ENCODE results near the gene UTP4.

The UTP4 gene

GRCh38 chr16:69106491-69107315, 25.7 kb upstream of the UTP4 start:
- TF ChIP-seq, protein P1, sequence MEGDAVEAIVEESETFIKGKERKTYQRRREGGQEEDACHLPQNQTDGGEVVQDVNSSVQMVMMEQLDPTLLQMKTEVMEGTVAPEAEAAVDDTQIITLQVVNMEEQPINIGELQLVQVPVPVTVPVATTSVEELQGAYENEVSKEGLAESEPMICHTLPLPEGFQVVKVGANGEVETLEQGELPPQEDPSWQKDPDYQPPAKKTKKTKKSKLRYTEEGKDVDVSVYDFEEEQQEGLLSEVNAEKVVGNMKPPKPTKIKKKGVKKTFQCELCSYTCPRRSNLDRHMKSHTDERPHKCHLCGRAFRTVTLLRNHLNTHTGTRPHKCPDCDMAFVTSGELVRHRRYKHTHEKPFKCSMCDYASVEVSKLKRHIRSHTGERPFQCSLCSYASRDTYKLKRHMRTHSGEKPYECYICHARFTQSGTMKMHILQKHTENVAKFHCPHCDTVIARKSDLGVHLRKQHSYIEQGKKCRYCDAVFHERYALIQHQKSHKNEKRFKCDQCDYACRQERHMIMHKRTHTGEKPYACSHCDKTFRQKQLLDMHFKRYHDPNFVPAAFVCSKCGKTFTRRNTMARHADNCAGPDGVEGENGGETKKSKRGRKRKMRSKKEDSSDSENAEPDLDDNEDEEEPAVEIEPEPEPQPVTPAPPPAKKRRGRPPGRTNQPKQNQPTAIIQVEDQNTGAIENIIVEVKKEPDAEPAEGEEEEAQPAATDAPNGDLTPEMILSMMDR (conservative IDR thresholded peaks at IDR 0.05) = no peak
- H3K27ac ChIP-seq = peak overlapping the region; percentile 45; the same call in 1 of the 2 replicates

- TF ChIP-seq, protein P1 (conservative IDR thresholded peaks at IDR 0.05) = no peak
- H3K27ac ChIP-seq = no peak overlapping the region
These were observed 25.0 kb upstream of the UTP4 start for GRCh38 chr16:69107316-69107962.

DNA sequence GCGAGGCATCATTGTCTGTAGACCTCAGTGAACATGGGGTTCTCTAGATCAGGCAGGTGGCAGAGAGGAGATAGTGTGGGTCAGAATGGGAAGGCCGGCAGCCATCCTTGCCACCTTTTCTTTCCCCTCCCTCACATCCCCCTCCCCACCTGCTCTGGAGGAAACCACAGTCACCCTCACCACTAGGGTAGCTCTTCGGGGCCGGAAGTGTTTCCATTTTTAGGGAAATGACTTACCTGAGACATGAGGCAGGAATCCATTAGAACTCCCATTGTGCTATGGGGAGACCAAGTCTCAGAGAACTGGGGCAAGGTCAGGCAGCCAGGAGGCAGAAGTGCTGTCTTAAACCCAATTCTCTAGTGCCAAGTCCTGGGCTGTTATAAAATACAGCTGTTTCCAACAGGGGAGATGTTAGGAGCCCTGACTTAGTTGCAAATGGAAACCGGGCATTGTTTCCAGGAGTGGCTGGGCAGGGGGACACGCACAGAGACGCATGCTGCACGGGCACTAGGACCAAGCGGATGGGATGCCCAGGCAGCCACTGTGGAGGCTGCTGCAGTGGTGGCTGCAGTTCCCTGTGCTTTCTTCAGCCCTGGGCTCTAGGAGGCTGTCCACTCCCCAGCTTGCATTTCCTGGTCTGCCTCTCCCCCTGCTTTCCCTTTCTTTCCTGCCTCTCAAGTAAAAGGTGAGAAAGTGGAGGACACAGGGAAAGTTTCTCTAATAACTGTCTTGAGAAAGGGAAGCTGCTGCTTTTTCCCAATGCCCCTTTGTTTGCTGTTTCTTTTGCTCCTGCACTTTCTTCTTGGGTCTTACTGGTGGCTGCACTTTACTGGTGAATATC, 24.2 kb upstream of the UTP4 start:
- H3K27ac ChIP-seq = no peak overlapping the region
- TF ChIP-seq, protein P1 (conservative IDR thresholded peaks at IDR 0.05) = no peak

DNA sequence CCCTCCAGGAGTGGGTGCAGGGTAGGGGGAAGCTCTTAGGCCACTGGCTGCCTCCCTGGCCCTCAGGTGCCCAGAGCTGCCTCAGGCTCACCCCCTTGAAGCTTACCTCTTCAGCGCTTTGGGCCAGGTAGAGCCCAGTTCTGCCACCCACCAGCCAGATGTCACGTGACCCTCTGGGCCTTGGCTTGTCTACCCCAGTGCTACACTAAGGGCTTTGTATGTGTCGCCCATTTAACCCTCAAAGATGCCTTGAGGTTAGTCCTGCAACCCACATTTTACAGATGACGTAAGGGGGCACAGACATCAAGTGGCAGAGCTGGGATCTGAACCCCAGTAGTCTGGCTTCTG, 23.6 kb upstream of the UTP4 start:
- TF ChIP-seq, protein P1 (conservative IDR thresholded peaks at IDR 0.05) = no peak
- H3K27ac ChIP-seq = no peak overlapping the region

GRCh38 chr16:69109486-69110270, 22.8 kb upstream of the UTP4 start:
- no peak overlapping the region for H3K27ac ChIP-seq
- TF ChIP-seq, protein P1 (conservative IDR thresholded peaks at IDR 0.05) = no peak

GRCh38 chr16:69110406-69110805, 22.0 kb upstream of the UTP4 start:
- H3K27ac ChIP-seq = no peak overlapping the region
- TF ChIP-seq, protein P1 (conservative IDR thresholded peaks at IDR 0.05) = no peak
